ENCODE data around the gene BCL2.

Gene BCL2

GRCh38 chr18:63290166-63290820, 29.3 kb downstream of the BCL2 start:
- TF ChIP-seq POLR2AphosphoS5 (IDR thresholded peaks at IDR 0.05; ENCODE audit: borderline replicate concordance, low read depth, low read length) (no peak), EZH2 (IDR thresholded peaks at IDR 0.05) (no peak), FOXP2 (optimal IDR thresholded peaks at IDR 0.05; ENCODE audit: control extremely low read depth, extremely low read length, insufficient read depth) (no peak)
- no peaks in the 10 kb centered on the region for H3K9me3 ChIP-seq (ENCODE audit: low read depth, low read length)
- H3K4me3 ChIP-seq, result no peak overlapping the region
- H3K36me3 ChIP-seq (ENCODE audit: insufficient read depth, low read length), result no peaks in the 10 kb centered on the region
- H3K9ac ChIP-seq (ENCODE audit: insufficient read length), result no peak overlapping the region
- H3K27ac ChIP-seq, result no peak overlapping the region
- DNase-seq (ENCODE audit: low read depth, low spot score), result no peak

- TF ChIP-seq POLR2AphosphoS5 (IDR thresholded peaks at IDR 0.05; ENCODE audit: borderline replicate concordance, low read depth, low read length), result no peak
- TF ChIP-seq FOXP2 (optimal IDR thresholded peaks at IDR 0.05; ENCODE audit: control extremely low read depth, extremely low read length, insufficient read depth), result no peak
- H3K4me3 ChIP-seq, result no peak overlapping the region
- H3K36me3 ChIP-seq (ENCODE audit: insufficient read depth, low read length), result no peaks in the 10 kb centered on the region
- no peak overlapping the region for H3K9ac ChIP-seq (ENCODE audit: insufficient read length)
- no peaks in the 10 kb centered on the region for H3K9me3 ChIP-seq (ENCODE audit: low read depth, low read length)
- no peak overlapping the region for H3K27ac ChIP-seq
- DNase-seq (ENCODE audit: low read depth, low spot score), result no peak
Observed at GRCh38 chr18:63288311-63288710, 31.3 kb downstream of the BCL2 start.

GRCh38 chr18:63287691-63288220, 31.8 kb downstream of the BCL2 start:
- H3K4me3 ChIP-seq, result no peak overlapping the region
- H3K27ac ChIP-seq, result no peak overlapping the region
- no peak overlapping the region for H3K9ac ChIP-seq (ENCODE audit: insufficient read length)
- DNase-seq (ENCODE audit: low read depth, low spot score), result no peak
- no peaks in the 10 kb centered on the region for H3K36me3 ChIP-seq (ENCODE audit: insufficient read depth, low read length)
- TF ChIP-seq POLR2AphosphoS5 (IDR thresholded peaks at IDR 0.05; ENCODE audit: borderline replicate concordance, low read depth, low read length) (no peak), EZH2 (IDR thresholded peaks at IDR 0.05) (no peak), FOXP2 (optimal IDR thresholded peaks at IDR 0.05; ENCODE audit: control extremely low read depth, extremely low read length, insufficient read depth) (no peak)
- H3K9me3 ChIP-seq (ENCODE audit: low read depth, low read length), result no peaks in the 10 kb centered on the region

- no peak for TF ChIP-seq FOXP2 (optimal IDR thresholded peaks at IDR 0.05; ENCODE audit: control extremely low read depth, extremely low read length, insufficient read depth)
- TF ChIP-seq POLR2AphosphoS5 (IDR thresholded peaks at IDR 0.05; ENCODE audit: borderline replicate concordance, low read depth, low read length), result no peak
- no peak for TF ChIP-seq EZH2 (IDR thresholded peaks at IDR 0.05)
- no peak overlapping the region for H3K4me3 ChIP-seq
- H3K9ac ChIP-seq (ENCODE audit: insufficient read length), result no peak overlapping the region
- no peaks in the 10 kb centered on the region for H3K9me3 ChIP-seq (ENCODE audit: low read depth, low read length)
- no peaks in the 10 kb centered on the region for H3K36me3 ChIP-seq (ENCODE audit: insufficient read depth, low read length)
- no peak overlapping the region for H3K27ac ChIP-seq
- DNase-seq (ENCODE audit: low read depth, low spot score), result no peak
Observed at GRCh38 chr18:63286926-63287325, 32.6 kb downstream of the BCL2 start.

GRCh38 chr18:63284827-63285733, 34.5 kb downstream of the BCL2 start:
- Histone ChIP-seq H3K4me3 (no peak overlapping the region), H3K36me3 (ENCODE audit: insufficient read depth, low read length) (no peaks in the 10 kb centered on the region), H3K27ac (no peak overlapping the region), H3K9me3 (ENCODE audit: low read depth, low read length) (no peaks in the 10 kb centered on the region), H3K9ac (ENCODE audit: insufficient read length) (no peak overlapping the region)
- no peak for DNase-seq (ENCODE audit: low read depth, low spot score)
- TF ChIP-seq EZH2 (IDR thresholded peaks at IDR 0.05), result no peak
- no peak for TF ChIP-seq FOXP2 (optimal IDR thresholded peaks at IDR 0.05; ENCODE audit: control extremely low read depth, extremely low read length, insufficient read depth)
- no peak for TF ChIP-seq POLR2AphosphoS5 (IDR thresholded peaks at IDR 0.05; ENCODE audit: borderline replicate concordance, low read depth, low read length)

- Histone ChIP-seq H3K27ac (no peak overlapping the region), H3K36me3 (ENCODE audit: insufficient read depth, low read length) (no peaks in the 10 kb centered on the region), H3K9me3 (ENCODE audit: low read depth, low read length) (no peaks in the 10 kb centered on the region), H3K9ac (ENCODE audit: insufficient read length) (no peak overlapping the region), H3K4me3 (no peak overlapping the region)
- no peak for DNase-seq (ENCODE audit: low read depth, low spot score)
- TF ChIP-seq EZH2 (IDR thresholded peaks at IDR 0.05) (no peak), FOXP2 (optimal IDR thresholded peaks at IDR 0.05; ENCODE audit: control extremely low read depth, extremely low read length, insufficient read depth) (no peak), POLR2AphosphoS5 (IDR thresholded peaks at IDR 0.05; ENCODE audit: borderline replicate concordance, low read depth, low read length) (no peak)
Observed at GRCh38 chr18:63284173-63284799, 35.3 kb downstream of the BCL2 start.

- H3K27ac ChIP-seq, result no peak overlapping the region
- H3K9ac ChIP-seq (ENCODE audit: insufficient read length), result no peak overlapping the region
- TF ChIP-seq EZH2 (IDR thresholded peaks at IDR 0.05) (no peak), FOXP2 (optimal IDR thresholded peaks at IDR 0.05; ENCODE audit: control extremely low read depth, extremely low read length, insufficient read depth) (no peak), POLR2AphosphoS5 (IDR thresholded peaks at IDR 0.05; ENCODE audit: borderline replicate concordance, low read depth, low read length) (no peak)
Observed at GRCh38 chr18:63283305-63284094, 36.1 kb downstream of the BCL2 start.

More at GRCh38 chr18:63283305-63284094, 36.1 kb downstream of the BCL2 start:
- Histone ChIP-seq H3K36me3 (ENCODE audit: insufficient read depth, low read length) (no peaks in the 10 kb centered on the region), H3K4me3 (no peak overlapping the region), H3K9me3 (ENCODE audit: low read depth, low read length) (no peaks in the 10 kb centered on the region)
- no peak for DNase-seq (ENCODE audit: low read depth, low spot score)

Measured in SK-N-MC (cell line).